Posterior cingulate gyrus (tissue), 11 donors: Measurements from ENCODE around the gene SRRM4.
"Not testable (repeated sequence)": the region's sequence is repeated elsewhere in the genome, so short reads cannot be mapped to it uniquely, and the experiment has no call there.

Experiments used
- DNase-seq, 10 donors: peaks; one replicate each; pipeline versions ENCODE4 v3.0.0 to v3.0.0-alpha.2; 2020 to 2021; ENCODE audit warnings: mixed read lengths in 3 of 10
- intact Hi-C: fragments of 100-400 bp; cut with DNase I; formaldehyde crosslinking; loops from one replicate; pipeline ENCODE4 v1.15.1; 2023

SRRM4 gene

DNA sequence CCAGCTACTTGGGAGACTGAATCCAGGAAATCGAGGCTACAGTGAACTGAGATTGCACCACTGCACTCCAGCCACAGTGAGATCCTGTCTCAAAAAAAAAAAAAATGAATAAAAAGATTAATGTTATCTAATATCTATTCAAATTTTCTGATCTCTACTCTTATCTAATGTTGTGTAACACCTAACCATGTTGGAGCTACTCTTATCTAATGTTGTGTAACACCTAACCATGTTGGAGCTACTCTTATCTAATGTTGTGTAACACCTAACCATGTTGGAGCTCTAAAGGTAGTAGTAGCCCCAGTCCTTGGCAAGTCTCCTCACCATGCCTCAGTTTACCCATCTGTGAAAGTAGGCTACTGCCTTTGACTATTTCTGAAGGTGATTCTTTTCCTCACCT, 26.9 kb downstream of the SRRM4 start:
- DNase-seq, intact Hi-C loops: not testable (repeated sequence)

DNA sequence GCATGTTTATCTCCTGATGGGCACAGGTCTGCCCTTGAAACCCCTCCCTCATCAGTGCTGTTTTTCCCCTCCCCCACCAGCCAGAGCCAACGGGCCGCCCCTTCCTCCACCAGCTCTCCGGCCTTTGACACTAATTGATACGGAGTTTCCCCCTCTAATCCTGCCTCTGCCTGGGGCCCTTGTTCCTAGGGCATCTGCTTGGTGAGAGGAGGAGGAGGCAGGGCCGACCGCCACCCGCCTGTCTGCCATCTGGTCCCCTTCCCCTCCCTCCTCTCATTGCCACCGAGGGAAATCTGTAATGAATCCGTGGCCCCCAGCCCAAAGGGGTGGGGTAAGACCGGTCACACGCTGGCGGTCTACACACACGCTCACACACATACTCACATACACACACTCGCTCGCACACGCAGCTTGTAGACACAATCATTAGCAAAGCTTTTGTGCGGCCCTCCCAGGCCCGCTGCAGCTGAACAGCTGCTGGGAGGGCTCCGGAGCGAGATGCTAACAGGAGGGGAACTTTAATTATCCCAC, 27.4 kb downstream of the SRRM4 start:
- peak in 6 of 10 donors; percentile 16 to 89 (median 38) for DNase-seq
- intact Hi-C loops, result no loop called here

DNA sequence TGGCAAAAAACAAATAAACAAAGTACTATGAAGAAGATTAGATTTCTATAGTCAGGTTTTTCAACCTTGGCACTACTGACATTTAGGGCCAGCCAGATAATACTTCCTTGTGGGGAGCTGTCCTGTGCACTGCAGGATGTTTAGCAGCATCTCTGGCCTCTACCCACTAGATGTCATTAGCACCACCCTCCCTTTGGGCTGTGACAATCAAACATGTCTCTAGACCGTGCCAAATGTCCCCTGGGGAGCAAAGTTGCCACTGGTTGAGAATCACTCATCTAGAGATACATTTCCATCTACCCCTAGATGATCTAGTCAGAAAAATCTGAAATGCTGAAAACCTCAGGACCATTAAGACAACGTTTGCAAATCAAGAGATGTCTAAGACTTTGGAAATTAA, 29.9 kb downstream of the SRRM4 start:
- no peak for DNase-seq
- intact Hi-C loops, result no loop called here

DNA sequence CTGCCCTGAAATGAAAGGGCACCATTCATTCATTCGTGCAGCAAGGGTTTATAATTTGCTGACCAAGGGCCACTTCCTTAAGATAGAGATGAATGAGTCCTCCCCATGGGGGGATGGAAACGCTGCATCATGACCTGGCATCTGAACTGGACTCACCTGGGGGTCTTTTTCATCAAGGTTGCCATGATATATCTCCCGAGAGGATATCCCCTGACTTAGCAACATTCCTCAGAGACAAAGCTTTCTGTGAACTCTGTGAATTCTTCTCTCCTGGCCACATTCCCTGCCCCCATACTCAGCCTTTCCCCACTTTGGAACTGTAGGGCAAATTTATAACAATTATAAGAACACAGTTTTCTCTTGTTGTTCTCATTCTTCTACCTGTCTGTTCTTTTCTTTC, 30.8 kb downstream of the SRRM4 start:
- DNase-seq, result no peak
- intact Hi-C loops, result no loop called here

DNA sequence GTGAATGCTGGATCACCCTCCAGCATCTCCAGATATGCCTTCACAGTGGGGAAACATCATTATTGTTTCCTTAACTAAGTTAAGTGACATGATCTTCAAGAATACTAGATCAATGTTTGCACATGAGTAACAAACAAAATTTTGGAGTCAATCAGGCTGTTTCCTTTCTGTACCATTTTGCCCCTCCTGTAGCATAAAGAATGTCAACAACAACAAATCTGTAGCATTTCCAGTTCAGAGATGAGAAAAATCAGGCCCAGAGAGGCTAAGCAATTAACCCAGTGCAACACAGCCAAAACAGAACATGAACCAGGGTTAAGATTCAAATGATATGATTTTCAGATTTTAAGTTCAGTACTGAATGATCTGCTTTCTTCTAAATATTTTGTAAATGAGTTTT, 31.7 kb downstream of the SRRM4 start:
- intact Hi-C loops, result no loop called here
- no peak for DNase-seq

DNA sequence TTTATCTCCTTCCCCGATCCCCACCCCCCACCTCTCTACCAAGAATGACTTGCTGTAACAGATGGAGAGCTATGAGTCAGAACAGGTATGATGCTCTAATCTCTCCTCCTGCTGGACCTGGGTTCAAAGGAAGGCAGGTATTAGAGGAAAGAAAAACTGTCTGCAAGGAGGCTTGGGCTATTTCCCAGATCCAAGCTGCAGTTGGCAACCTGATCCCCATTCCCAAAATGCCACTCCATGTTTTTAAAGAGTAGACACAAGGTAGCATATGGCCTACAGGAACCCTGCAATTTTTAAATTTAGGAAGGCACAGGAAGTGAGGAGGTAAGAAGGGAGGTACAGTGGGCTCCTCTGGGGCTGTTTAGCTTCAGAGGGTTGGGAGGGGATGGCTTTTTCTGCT, 33.0 kb downstream of the SRRM4 start:
- no peak for DNase-seq
- intact Hi-C loops, result no loop called here

DNA sequence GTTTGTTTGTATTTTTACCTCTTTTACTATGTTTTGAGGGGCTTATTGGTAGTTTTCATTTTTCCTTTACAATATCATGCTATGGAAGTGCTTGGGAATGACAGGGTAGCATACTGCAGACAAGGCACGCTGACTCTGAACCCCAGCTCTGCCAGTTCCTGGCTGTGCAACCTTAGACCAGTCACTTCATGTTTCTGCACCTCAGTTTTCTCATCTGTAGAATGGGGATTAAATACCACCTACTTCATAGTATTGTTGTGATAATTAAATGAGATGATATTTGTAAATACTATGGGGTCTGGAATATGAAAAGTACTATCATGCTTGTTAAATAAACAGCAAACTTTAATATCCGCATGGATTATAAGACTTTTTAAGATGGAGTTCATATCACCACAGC, 35.4 kb downstream of the SRRM4 start:
- DNase-seq, result no peak
- intact Hi-C loops, result no loop called here

DNA sequence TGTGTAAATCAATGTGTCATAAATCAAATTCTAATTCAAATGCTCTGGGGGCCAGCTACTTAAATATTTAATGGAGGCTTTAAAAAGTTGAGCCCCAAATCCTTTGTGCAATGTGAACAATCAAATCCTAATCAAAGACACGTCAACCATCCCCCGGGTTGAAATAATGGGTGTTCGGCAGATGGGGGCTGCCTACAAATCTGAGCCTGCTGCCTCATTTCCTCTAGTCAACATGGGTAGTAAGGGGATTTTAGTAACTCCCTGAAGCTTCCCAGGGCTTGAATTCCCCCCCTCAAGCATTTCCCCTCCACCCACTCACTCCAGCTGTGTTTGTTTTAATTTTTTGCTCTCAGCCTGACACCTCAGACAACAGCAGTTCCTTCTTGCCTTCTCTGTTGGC, 37.8 kb downstream of the SRRM4 start:
- intact Hi-C loops, result no loop called here
- no peak for DNase-seq

DNA sequence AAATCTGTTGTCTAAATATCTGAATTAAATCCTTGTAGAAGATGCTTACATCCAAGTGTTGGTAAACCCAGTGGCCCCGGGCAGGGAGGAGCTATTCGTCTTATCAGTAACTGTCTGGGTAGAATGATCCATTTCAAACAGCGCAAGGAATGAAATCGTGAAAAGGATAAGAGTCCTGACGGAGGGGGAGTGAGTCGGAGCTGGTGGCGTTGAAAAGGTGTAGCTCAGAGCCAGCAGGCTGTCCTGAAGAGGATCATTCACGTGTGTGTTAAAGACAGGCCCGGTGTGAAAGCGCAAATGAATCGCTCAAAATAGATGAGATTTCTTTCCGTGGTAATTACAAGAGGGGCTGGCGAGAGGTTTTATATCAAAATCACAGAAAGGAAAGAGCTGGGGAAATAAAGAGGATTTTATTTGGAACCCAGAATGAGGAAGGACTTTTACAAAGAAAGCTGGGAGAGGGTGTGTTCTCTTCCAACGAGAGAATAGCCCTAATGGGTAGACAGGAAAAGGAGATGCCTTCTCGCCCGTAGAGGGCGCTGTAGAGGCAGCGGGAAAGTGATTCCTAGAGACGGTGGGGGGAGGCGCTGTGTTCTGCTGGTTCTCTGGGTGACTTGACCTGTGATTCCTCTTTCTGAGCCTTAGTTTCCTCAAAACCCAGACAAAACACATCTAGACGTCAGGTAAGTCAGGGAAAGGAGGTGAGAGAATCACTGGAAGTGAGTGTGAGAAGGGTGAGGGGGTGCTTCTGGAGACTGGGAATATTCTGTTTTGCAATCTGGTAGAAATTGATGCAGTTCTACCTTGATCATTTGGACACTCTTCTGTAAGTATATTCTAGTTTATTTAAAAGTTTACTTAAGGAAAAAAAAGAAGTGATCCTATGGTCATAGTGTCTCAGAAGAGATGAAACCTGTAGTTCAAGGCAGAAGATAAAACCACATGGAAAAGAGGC, 39.3 kb downstream of the SRRM4 start:
- intact Hi-C loops, result no loop called here
- DNase-seq, result peak in 1 of 10 donors; percentile 70

DNA sequence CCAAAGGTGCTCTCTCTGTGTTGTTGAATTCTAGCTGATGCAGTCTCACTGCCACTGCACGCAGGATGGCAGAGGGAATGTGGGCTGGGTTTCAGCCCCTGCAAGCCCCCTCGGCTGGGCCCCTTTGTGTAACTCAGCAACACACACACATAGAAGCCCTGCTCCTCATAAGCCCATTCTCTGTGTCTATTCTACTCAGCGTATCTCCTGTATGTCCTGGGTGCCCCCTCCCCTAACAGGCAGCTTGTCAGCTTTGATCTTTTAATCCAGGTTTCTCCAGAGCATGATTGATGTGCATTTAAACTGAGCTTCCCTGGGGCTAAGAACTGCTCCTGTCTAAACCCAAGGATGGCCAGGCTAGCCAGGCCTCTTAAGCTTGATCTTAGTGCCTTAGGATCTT, 43.0 kb downstream of the SRRM4 start:
- intact Hi-C loops, result no loop called here
- DNase-seq, result no peak

DNA sequence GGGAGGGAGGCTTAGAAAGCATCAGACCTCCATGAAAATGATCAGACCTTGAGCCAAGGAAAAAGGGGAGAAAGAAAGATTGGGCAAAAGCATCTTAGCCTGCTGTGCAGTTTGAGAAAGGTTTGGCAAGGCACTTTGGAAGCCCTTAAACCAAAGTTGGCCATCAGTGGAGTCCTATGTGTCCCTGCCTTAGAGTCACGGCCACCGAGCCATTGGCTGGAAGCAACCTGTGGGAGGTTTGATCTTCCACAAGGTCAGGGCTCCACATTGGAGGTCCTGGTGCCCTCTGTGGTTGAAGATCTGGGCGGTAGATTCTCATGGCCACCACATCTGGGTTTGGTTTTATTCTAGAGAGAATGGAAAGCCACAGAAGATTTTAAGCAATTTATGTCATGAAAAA, 44.4 kb downstream of the SRRM4 start:
- no peak for DNase-seq
- intact Hi-C loops, result no loop called here

DNA sequence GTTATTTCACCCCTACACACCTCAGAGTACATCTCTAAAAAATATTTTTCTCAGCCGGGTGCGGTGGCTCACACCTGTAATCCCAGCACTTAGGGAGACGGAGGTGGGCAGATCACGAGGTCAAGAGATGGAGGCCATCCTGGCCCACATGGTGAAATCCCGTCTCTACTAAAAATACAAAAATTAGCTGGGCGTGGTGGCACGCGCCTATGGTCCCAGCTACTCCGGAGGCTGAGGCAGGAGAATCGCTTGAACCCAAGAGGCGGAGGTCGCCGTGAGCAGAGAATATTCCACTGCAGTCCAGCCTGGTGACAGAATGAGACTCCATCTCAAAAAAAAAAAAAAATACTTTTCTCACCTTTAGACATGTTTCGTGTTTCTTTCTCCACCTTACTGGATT, 52.0 kb downstream of the SRRM4 start:
- peak in 1 of 10 donors; percentile 31 for DNase-seq
- intact Hi-C loops, result loop anchor here (10.0 kb wide), 1 partner anchor 209 kb away; no protein-coding TSS in a partner anchor

DNA sequence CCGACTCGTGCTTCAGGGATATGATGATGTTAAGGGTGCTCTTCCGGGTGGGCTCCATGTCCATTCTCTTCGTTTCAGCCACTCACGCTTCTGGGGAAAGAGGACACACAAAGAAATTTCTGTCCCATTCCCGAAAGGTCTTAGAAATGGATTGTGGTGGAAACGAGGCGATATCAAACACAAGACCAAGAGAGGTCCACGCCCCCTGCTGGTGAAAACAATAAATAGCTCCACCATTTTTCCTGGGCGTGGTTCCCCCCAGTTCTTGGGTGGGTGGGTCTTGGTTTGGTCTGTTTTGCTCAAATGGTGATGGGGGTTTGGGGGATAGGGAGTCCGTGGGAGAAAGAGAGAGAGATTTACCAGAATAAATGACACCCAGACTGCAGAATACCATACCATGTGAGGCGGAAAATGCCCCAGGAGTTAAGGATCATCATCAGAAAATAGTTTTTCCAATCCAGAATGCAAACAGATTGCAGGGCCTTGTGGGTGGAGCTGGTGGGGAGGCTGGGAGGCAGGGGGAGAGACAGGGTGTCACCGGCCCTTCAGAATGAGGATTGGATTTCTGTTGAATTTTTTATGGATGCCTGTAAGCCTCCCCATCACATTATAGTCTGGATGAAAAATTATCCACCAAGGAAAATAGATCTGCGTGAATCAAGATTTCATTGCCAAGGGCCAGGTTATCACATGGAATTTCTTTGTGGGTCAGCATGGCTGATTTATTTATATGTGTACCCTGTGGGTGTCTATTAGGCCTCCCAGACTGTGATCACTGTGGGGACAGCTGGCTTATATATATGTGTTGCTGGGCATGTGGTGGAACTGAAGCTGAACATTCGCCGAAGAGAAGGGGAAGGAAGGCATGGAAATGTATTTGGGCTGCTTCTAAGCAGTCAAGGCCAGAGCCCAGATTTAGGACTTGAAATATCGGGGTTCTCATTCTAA, 55.8 kb downstream of the SRRM4 start:
- intact Hi-C loops, result loop anchor here (1.0 to 10.0 kb wide), 2 partner anchors 212 to 632 kb away; no protein-coding TSS in a partner anchor
- peak in 3 of 10 donors; percentile 24 to 43 (median 31) for DNase-seq

DNA sequence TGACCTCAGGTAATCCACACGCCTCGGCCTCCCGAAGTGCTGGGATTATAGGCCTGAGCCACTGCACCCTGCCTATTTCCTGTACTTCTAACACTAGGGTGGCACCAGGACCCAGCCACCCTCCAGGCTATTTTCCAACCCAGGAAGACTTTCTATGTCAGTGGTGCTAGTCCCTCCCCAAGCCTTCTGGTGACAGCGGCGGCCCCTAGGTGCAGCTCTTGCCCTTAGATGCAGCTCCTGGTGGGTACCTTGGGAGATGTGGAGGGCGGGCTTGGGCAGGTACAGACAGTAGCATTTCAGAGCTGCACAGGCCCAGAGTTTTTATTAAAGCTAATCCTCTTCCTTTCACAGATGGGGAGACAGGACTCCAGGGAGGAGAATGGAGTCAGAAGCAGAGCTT, 62.8 kb downstream of the SRRM4 start:
- intact Hi-C loops, result no loop called here
- DNase-seq, result peak in 2 of 10 donors; percentile 40 to 59

DNA sequence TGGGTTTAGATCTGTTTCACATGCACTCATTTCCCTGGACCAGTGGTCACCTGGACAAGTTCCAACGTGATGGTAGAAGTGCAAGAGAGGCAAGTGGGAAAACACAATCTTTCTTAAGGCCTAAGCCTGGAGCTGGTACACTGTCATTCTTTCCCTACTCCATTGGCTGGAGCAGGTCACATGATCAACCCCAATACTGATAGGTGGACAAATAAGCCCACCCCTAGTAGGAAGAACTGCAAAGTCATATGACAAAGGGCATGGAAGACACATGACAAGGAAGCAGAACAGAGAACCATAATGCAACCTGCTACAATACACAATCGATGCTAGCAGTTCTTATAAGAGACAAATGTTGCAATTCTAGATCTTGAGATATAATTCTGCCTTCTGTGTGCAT, 66.3 kb downstream of the SRRM4 start:
- intact Hi-C loops, result no loop called here
- DNase-seq, result no peak

DNA sequence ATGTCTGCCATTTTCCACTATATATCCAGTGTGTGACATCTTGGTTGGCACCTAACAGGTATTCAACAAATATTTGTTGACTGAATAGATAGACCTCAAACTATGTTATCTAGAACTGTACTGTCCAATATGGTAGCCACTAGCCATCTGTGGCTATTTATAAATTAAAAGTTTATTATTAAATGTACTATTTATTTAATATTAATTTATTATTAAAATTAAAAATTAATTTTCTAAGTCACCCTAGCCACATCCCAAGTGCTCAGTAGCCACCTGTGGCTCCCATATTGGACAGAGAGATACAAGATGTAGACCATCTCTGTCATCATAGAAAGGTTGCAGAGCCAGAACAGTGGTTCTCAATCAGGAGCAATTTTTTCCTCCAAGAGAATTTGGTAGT, 69.3 kb downstream of the SRRM4 start:
- intact Hi-C loops, result no loop called here
- DNase-seq, result no peak

DNA sequence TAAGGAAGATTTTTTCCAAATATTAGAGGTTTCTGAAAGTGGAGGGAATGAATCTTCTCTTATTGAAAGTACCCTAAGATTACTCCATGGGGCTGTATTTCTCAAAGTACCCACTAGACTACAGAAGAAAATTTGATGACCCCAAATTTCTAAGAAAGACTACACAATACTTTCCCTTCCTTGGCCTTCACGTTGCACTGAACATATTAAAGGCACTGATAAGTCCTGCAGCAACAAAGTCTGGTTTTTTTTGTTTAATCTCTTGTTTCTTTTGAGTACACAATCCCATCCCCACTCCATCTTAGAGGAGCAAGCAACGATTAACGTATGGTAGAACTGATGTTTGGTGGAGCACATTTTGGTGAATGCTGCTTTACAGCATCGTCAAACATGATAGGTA, 70.1 kb downstream of the SRRM4 start:
- intact Hi-C loops, result no loop called here
- no peak for DNase-seq

DNA sequence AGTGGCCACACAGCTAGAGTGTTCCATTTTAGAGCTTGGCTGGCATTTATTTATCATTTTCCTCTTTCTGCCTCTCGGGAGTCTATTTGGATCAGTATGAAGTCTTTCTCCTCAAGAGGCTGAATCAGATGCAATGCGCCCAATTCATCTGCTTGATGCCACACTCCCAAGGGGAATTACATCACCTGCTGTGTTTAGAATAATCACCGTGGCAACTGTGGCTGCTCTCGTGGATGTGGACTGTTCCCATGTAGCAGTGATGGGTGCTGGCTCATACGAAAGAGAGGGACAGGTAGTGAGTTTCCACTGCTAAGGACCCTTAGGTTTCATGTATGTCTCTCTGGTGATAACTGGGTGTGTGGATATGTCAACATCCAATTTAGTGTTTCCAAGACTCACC, 70.7 kb downstream of the SRRM4 start:
- DNase-seq, result peak in 3 of 10 donors; percentile 39 to 75 (median 50)
- intact Hi-C loops, result no loop called here

DNA sequence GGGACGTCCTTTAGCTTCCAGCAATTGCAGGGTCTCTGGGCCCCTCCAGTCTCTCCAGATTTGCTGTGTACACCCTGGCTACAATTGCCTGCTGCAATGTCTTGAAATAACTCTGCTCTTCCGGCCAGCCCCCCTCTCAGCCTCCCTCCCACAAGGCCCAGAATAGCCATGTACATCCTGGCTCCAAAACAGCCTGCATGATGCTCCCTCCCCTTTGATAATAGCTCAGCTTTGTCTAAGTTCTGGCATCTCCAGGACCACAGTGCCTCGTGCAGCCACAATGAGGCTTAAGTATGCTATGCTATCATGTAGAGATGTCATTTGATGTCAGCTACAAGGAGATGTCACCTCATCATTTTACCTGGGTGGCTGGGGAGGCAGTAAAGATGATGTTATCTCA, 74.6 kb downstream of the SRRM4 start:
- intact Hi-C loops, result no loop called here
- DNase-seq, result peak in 8 of 10 donors; percentile 18 to 89 (median 46)

DNA sequence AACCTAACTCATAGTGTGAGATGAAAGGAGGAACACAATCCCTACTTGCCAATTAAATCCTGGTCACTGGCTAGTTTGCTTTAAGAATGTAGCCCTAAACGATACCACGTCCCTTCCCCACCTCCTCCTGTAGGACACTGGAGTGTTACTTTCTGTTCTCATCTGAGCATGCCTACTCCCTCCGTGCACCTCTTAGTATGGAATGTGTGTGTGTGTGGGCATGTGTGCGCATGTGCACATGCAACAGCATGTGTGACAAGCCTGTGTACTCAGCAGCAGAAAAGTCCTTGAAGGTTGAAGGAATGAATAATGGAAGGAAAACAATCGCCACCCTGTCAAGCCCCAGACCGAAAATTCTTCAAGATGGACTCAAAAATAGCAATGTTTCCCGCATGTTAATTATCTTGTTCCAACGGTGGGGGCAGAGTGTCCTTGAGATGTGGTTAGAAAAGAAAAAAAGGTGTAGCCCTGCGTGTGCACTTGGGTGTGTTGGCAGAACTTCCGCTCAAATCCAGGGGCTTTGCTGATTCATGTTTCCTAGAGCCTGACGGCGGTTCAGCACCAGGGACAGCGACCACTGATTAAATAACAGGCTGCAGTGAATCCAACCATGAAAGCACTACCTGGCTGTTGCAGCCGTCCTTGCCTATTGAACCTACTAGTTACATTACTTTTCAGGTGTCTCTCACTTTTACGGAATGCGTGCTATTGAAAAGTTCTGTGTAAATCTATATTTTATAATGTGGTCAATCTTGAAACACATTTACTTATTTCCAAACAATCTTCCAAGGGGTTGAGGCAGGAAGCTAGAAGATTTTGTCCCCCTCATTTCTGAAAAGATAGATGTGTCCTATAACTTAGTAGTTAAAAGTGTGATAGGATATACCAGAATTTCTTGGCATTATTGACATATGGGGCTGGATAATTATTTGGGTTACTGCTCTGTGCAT, 79.8 kb downstream of the SRRM4 start:
- intact Hi-C loops, result no loop called here
- DNase-seq, result peak in 2 of 10 donors; percentile 23 to 69
